MM.1S (cell line): ENCODE data around the gene ITGB1.
"Not testable (repeated sequence)": the region's sequence is repeated elsewhere in the genome, so short reads cannot be mapped to it uniquely, and the experiment has no call there.

ENCODE experiments used
- DNase-seq: peaks from one replicate; pipeline ENCODE4 v3.0.0-alpha.2; 2015
- H2AFZ ChIP-seq: fragments of 300-600 bp; sonication (generic); 2 replicates; pipeline ENCODE4 v1.6.0; 2016; ENCODE audit warnings: antibody characterized with exemption, low read length
- H3F3A ChIP-seq: fragments of 300-600 bp; sonication (generic); 2 replicates; pipeline ENCODE4 v1.6.1; 2016; ENCODE audit warnings: mild to moderate bottlenecking, antibody characterized with exemption, low read length, moderate library complexity, mixed read lengths; ENCODE audit not compliant: insufficient read depth
- H3K27ac ChIP-seq: fragments of 300-600 bp; sonication (generic); 2 replicates; pipeline ENCODE4 v1.5.1; 2016; ENCODE audit warnings: mild to moderate bottlenecking, low read length
- H3K27me3 ChIP-seq: fragments of 300-600 bp; sonication (generic); replicated peaks from 2 replicates; pipeline ENCODE4 v1.6.0; 2016; ENCODE audit warnings: low read length; ENCODE audit not compliant: insufficient read depth
- H3K36me3 ChIP-seq: fragments of 300-600 bp; sonication (generic); replicated peaks from 2 replicates; pipeline ENCODE4 v1.6.1; 2016; ENCODE audit warnings: mild to moderate bottlenecking, low read length, mixed read lengths; ENCODE audit not compliant: insufficient read depth
- H3K4me1 ChIP-seq: fragments of 300-600 bp; sonication (generic); 2 replicates; pipeline ENCODE4 v1.6.1; 2016; ENCODE audit warnings: low read length, mixed read lengths
- H3K4me2 ChIP-seq: fragments of 300-600 bp; sonication (generic); 2 replicates; pipeline ENCODE4 v1.6.0; 2016; ENCODE audit warnings: low read depth, low read length
- H3K4me3 ChIP-seq: fragments of 300-600 bp; sonication (generic); 2 replicates; pipeline ENCODE4 v1.5.1; 2016; ENCODE audit warnings: low read length, mixed read lengths
- H3K79me2 ChIP-seq: fragments of 300-600 bp; sonication (generic); 2 replicates; pipeline ENCODE4 v1.6.1; 2016; ENCODE audit warnings: mixed run types, low read length, mixed read lengths
- H3K9ac ChIP-seq: fragments of 300-600 bp; sonication (generic); 2 replicates; pipeline ENCODE4 v1.6.1; 2016; ENCODE audit warnings: low read length, mixed read lengths
- H3K9me2 ChIP-seq: fragments of 300-600 bp; sonication (generic); replicated peaks from 2 replicates; pipeline ENCODE4 v1.6.1; 2016; ENCODE audit warnings: mild to moderate bottlenecking, low read length, mixed read lengths; ENCODE audit not compliant: insufficient read depth
- H3K9me3 ChIP-seq: fragments of 300-600 bp; sonication (generic); replicated peaks from 2 replicates; pipeline ENCODE4 v1.6.1; 2016; ENCODE audit warnings: mild to moderate bottlenecking, low read length, mixed read lengths; ENCODE audit not compliant: insufficient read depth
- H4K20me1 ChIP-seq: fragments of 300-600 bp; sonication (generic); 2 replicates; pipeline ENCODE4 v1.6.1; 2016; ENCODE audit warnings: mild to moderate bottlenecking, low read length, moderate library complexity, mixed read lengths; ENCODE audit not compliant: insufficient read depth
- EZH2 ChIP-seq: fragments of 300-600 bp; sonication (generic); optimal IDR thresholded peaks from 2 replicates; pipeline ENCODE3; 2017; ENCODE audit warnings: low read depth, mild to moderate bottlenecking, antibody characterized with exemption, low read length, mixed read lengths
- EZH2phosphoT487 ChIP-seq: fragments of 300-600 bp; sonication (generic); IDR thresholded peaks from 2 replicates; pipeline ENCODE4 v1.6.1; 2018; ENCODE audit warnings: antibody characterized with exemption, low read length
- TF ChIP-seq, protein P1 (sequence below): fragments of 300-600 bp; sonication (generic); IDR thresholded peaks from 2 replicates; pipeline ENCODE4 v1.5.1; 2016; ENCODE audit warnings: antibody characterized with exemption, low read length, mixed read lengths

The ITGB1 gene

DNA sequence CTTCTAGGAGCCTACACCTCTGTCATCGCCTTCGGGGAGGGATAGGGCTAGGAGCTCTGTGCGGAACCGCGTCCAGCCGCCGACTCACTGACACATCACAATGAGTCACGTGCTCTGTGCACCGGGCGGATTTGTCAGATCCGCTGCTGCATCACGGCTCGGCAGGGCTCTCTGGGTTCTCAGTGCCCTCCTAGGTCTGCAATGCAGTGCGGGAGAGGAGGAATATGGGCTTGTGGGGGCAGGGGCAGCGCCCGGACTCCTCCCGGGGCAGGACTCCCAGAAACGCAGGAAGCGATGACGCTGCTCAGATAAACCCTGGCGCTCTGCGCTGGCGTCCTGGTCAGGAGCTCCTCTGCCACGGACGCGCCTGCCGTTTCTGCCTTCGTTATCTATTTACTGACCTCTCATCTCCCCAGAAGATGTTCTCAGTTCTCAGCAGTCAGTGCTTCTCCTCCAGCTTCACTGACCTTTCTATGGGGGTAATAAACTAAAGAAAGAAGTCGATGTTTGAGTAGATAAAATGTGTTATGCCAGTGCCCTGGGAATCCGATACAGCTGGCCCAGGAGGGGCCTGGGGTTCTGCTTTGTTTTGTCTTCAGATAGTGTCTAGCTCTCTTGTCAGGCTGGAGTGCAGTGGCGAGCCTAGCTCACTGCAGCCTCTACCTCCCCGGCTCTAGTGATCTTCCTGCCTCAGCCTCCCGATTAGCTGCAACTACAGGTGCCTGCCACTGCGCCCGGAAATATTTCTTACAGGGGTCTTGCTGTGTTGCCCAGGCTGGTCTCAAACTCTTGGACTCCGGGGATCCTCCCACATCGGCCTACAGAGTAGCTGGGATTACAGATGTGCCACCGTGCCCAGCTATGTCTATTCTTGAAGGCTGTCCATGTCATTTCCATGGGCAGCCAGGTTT lies 22.8 kb upstream of the ITGB1 start:
- H3K27ac ChIP-seq: peak overlapping the region; percentile 79
- no peaks in the 10 kb centered on the region for H3K9me3 ChIP-seq
- peak; percentile 92 for DNase-seq
- no peaks in the 10 kb centered on the region for H3K27me3 ChIP-seq
- H3K79me2 ChIP-seq: no peaks in the 10 kb centered on the region
- H3K9ac ChIP-seq: peak overlapping the region; percentile 70
- 0 out of 2 replicates have a peak, but pooled peaks cover 10% of the 10 kb centered on the region for H3K4me1 ChIP-seq
- H3K9me2 ChIP-seq: no peaks in the 10 kb centered on the region
- H3K4me3 ChIP-seq: peak overlapping the region; percentile 72
- no peaks in the 10 kb centered on the region for H3K36me3 ChIP-seq
- TF ChIP-seq EZH2phosphoT487: no peak
- TF ChIP-seq, protein P1, sequence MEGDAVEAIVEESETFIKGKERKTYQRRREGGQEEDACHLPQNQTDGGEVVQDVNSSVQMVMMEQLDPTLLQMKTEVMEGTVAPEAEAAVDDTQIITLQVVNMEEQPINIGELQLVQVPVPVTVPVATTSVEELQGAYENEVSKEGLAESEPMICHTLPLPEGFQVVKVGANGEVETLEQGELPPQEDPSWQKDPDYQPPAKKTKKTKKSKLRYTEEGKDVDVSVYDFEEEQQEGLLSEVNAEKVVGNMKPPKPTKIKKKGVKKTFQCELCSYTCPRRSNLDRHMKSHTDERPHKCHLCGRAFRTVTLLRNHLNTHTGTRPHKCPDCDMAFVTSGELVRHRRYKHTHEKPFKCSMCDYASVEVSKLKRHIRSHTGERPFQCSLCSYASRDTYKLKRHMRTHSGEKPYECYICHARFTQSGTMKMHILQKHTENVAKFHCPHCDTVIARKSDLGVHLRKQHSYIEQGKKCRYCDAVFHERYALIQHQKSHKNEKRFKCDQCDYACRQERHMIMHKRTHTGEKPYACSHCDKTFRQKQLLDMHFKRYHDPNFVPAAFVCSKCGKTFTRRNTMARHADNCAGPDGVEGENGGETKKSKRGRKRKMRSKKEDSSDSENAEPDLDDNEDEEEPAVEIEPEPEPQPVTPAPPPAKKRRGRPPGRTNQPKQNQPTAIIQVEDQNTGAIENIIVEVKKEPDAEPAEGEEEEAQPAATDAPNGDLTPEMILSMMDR: peak; percentile 14; the same call in 1 of the 2 replicates
- peaks cover 25% of the 10 kb centered on the region; the same call in 1 of the 2 replicates for H3F3A ChIP-seq
- H3K4me2 ChIP-seq: peak overlapping the region; percentile 98
- no peaks in the 10 kb centered on the region for H4K20me1 ChIP-seq
- peak overlapping the region; percentile 95 for H2AFZ ChIP-seq

DNA sequence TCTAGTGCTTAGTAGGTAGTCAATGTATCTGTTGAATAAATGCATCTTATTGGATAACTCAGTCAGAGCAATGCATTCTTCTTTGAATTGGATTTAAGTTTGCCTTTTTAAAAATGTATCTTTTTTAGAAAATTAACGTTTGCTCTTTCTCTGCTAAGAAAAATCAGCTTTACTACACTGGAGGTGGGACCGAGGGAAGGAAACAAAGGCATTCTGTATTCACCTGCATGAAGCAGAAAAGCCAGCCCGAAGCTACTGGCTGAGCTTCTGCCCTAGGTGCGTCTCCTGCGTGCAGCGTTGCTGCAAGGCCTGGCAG lies 22.2 kb upstream of the ITGB1 start:
- Histone ChIP-seq H3K4me1 (0 out of 2 replicates have a peak, but pooled peaks cover 4% of the 10 kb centered on the region), H3K9me2 (no peaks in the 10 kb centered on the region), H3K9me3 (no peaks in the 10 kb centered on the region), H4K20me1 (no peaks in the 10 kb centered on the region), H3K79me2 (no peaks in the 10 kb centered on the region), H3K9ac (peak overlapping the region; percentile 70), H3K27ac (peak overlapping the region; percentile 79), H3F3A (peaks cover 25% of the 10 kb centered on the region; the same call in 1 of the 2 replicates), H3K4me2 (peak overlapping the region; percentile 98), H2AFZ (peak overlapping the region; percentile 95), H3K27me3 (no peaks in the 10 kb centered on the region), H3K36me3 (no peaks in the 10 kb centered on the region), H3K4me3 (peak overlapping the region; percentile 72)
- TF ChIP-seq, protein P1: no peak
- TF ChIP-seq EZH2: no peak
- no peak for TF ChIP-seq EZH2phosphoT487
- no peak for DNase-seq

DNA sequence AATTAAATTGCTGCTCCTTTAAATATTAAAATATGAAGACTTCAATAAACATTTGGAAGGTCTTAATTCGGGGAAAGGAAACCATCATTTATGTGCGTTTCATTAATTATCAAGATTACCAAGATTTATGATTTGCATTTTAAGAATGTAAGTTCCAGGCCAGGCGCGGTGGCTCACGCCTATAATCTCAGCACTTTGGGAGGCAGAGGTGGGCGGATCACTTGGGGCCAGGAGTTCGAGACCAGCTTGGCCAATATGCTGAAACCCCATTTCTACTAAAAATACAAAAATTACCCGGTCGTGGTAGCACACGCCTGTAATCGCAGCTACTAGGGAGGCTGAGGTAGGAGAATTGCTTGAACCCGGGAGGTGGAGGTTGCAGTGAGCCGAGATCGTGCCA lies 21.7 kb upstream of the ITGB1 start:
- H3K36me3 ChIP-seq, H3K9me2 ChIP-seq, H3K4me1 ChIP-seq, H3K9me3 ChIP-seq, H3K9ac ChIP-seq, DNase-seq, H3K27ac ChIP-seq, H3K27me3 ChIP-seq, H3K79me2 ChIP-seq, H4K20me1 ChIP-seq: not testable (repeated sequence)
- H3F3A ChIP-seq: peaks cover 25% of the 10 kb centered on the region; the same call in 1 of the 2 replicates
- peak overlapping the region; percentile 98 for H3K4me2 ChIP-seq
- peak overlapping the region; percentile 95 for H2AFZ ChIP-seq
- H3K4me3 ChIP-seq: peak overlapping the region; percentile 72

DNA sequence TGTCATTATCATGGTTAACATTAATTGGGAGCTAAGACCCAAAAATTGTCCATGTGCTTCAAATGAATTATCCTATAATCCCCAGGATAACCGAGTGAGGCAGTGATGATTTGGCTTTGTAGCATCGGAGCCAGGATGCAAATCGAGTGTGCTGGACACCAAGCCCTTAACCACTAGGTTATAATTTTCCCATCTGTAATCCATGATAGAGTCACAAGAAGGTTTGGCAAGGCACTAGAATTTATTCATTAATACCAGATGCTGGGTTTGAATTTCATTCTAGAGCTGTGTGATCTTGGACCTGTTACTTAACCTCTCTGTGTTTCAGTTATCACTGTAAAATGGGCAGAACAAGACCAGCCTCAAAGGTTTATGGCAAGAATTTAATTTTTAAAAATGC lies 21.0 kb upstream of the ITGB1 start:
- 0 out of 2 replicates have a peak, but pooled peaks cover 3% of the 10 kb centered on the region for H3K4me1 ChIP-seq
- TF ChIP-seq EZH2phosphoT487 (no peak), EZH2 (no peak)
- TF ChIP-seq, protein P1: no peak
- no peak overlapping the region for H3K4me2 ChIP-seq
- no peaks in the 10 kb centered on the region for H3K36me3 ChIP-seq
- H3K27me3 ChIP-seq: no peaks in the 10 kb centered on the region
- no peaks in the 10 kb centered on the region for H4K20me1 ChIP-seq
- H3K9ac ChIP-seq: no peak overlapping the region
- H3K27ac ChIP-seq: no peak overlapping the region
- H3K4me3 ChIP-seq: no peak overlapping the region
- H3K9me3 ChIP-seq: no peaks in the 10 kb centered on the region
- no peak overlapping the region for H2AFZ ChIP-seq
- no peak for DNase-seq
- H3K9me2 ChIP-seq: no peaks in the 10 kb centered on the region
- H3K79me2 ChIP-seq: no peaks in the 10 kb centered on the region
- H3F3A ChIP-seq: peaks cover 25% of the 10 kb centered on the region; the same call in 1 of the 2 replicates

DNA sequence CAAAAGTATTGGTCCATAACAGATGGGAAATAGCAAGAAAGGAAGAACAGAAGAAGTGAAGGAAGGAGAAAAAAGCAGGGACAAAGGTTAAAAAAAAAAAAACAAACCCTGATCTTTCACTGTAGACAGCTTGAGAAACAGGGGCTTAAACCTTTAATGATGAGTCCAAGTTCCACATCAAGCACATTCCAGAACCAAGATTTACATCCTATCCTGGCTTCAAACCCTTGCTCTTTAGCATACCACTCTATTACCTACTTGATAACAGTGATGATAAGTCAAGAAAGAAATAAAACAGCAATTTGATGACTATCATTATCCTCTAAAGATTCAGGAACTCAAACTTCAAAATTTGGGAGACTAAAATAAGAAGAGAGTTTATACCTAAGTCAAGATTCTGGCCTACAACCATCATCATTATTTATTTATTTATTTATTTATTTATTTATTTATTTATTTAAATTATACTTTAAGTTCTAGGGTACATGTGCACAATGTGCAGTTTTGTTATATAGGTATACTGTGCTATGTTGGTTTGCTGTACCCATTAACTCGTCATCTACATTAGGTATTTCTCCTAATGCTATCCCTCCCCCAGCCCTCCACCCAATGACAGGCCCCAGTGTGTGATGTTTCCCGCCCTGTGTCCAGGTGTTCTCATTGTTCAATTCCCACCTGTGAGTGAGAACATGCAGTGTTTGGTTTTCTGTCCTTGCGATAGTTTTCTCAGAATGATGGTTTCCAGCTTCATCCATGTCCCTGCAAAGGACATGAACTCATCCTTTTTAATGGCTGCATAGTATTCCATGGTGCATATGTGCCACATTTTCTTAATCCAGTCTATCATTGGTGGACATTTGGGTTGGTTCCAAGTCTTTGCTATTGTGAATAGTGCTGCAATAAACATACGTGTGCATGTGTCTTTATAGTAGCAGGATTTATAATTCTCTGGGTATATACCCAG lies 20.1 kb upstream of the ITGB1 start:
- H3F3A ChIP-seq: peaks cover 25% of the 10 kb centered on the region; the same call in 1 of the 2 replicates
- H3K9me2 ChIP-seq, H3K4me1 ChIP-seq, H3K4me2 ChIP-seq, H3K9ac ChIP-seq, DNase-seq, H2AFZ ChIP-seq, H4K20me1 ChIP-seq, H3K9me3 ChIP-seq, H3K36me3 ChIP-seq, H3K27ac ChIP-seq, H3K79me2 ChIP-seq, H3K27me3 ChIP-seq, H3K4me3 ChIP-seq: not testable (repeated sequence)
